Natural killer cell (primary cell): ENCODE measurements around the gene PMIS2. TPM values are rescaled to one million over a fixed set of nuclear protein-coding genes. Genes with fewer than 3 reads are reported as not detected.

Experiments
- ATAC-seq, 3 donors: fragments of 150-1000 bp in 2 of 3; fragments of 200-7000 bp in 1 of 3; cut with Tn5 transposase; 1 replicate in 1 of 3; 2 replicates in 2 of 3; pipeline ENCODE4 v1.10.0; 2021; ENCODE audit warnings: mild to moderate bottlenecking in 2 of 3, moderate library complexity in 2 of 3
- DNase-seq, 2 donors: peaks; one replicate each; pipeline versions ENCODE4 v3.0.0 to v3.0.0-alpha.2; 2013 to 2021; ENCODE audit warnings: mixed read lengths in 1 of 2
- H3K27ac ChIP-seq: one replicate; pipeline ENCODE4 v1.5.1; 2013; ENCODE audit warnings: mild to moderate bottlenecking, low read length
- H3K27me3 ChIP-seq: one replicate; pipeline ENCODE4 v1.6.1; 2013; ENCODE audit warnings: low read length; ENCODE audit not compliant: control insufficient read depth, insufficient read depth
- H3K36me3 ChIP-seq: one replicate; pipeline ENCODE4 v1.6.1; 2013; ENCODE audit warnings: low read length; ENCODE audit not compliant: control insufficient read depth, insufficient read depth
- H3K4me1 ChIP-seq: one replicate; pipeline ENCODE4 v1.6.1; 2013; ENCODE audit warnings: low read length; ENCODE audit not compliant: control insufficient read depth, insufficient read depth
- H3K4me3 ChIP-seq: one replicate; pipeline ENCODE4 v1.5.1; 2013; ENCODE audit warnings: low read length
- H3K9me3 ChIP-seq: one replicate; pipeline ENCODE4 v1.6.1; 2013; ENCODE audit warnings: low read length; ENCODE audit not compliant: control insufficient read depth, insufficient read depth
- H3K27ac Mint-ChIP-seq, 2 donors: one replicate each; pipeline ENCODE4 v1.8.0; 2022; ENCODE audit warnings: mild to moderate bottlenecking in 2 of 2, mixed read lengths in 2 of 2, moderate library complexity in 1 of 2
- H3K27me3 Mint-ChIP-seq, 2 donors: one replicate each; pipeline ENCODE4 v1.8.0; 2022; ENCODE audit warnings: low read depth in 2 of 2, mixed read lengths in 2 of 2
- H3K36me3 Mint-ChIP-seq: one replicate; pipeline ENCODE4 v1.8.0; 2022; ENCODE audit warnings: mixed read lengths
- H3K4me1 Mint-ChIP-seq, 2 donors: one replicate each; pipeline ENCODE4 v1.8.0; 2022; ENCODE audit warnings: mixed read lengths in 2 of 2
- H3K4me3 Mint-ChIP-seq: one replicate; pipeline ENCODE4 v1.8.0; 2022; ENCODE audit warnings: mild to moderate bottlenecking, moderate library complexity, mixed read lengths
- H3K9me3 Mint-ChIP-seq, 2 donors: one replicate each; pipeline ENCODE4 v1.8.0; 2022; ENCODE audit warnings: mixed read lengths in 2 of 2
- WGBS: methylation state at CpG from one replicate; pipeline ENCODE4 v1.1.7; 2013; ENCODE audit warnings: missing lambda C conversion rate; ENCODE audit not compliant: insufficient coverage; 5-methylcytosine and 5-hydroxymethylcytosine counted together
- intact Hi-C: fragments of 100-400 bp; cut with micrococcal nuclease; formaldehyde crosslinking; loops from one replicate; pipeline ENCODE4 v1.14.2; 2022
- total RNA-seq, 4 donors: library from RNA; stranded (reverse); fragments of 120-200 nt in 1 of 4; gene quantifications; one replicate each; pipeline versions ENCODE4 v1.2.3 to v1.2.4, GENCODE V29; 2013 to 2022
- TF ChIP-seq, protein P1 (sequence below): fragments of 200-600 bp; IDR thresholded peaks from one replicate; pipeline ENCODE4 v1.8.0; 2022; ENCODE audit warnings: antibody characterized with exemption

PMIS2 gene
- total RNA-seq, 3 donors from 2014 or later (not counting 1 experiment from before 2014, with no cell fraction given): not detected

GRCh38 chr19:35549174-35549788 is 36.7 kb upstream of the PMIS2 start:
- H3K9me3 ChIP-seq: no peaks in the 10 kb centered on the region
- no peaks in the 10 kb centered on the region for H3K27me3 ChIP-seq
- WGBS: 23% methylated on average over 6 of the region's 6 CpGs
- no peak overlapping the region for H3K4me3 ChIP-seq
- intact Hi-C loops: loop anchor here (2.0 to 5.0 kb wide), 4 partner anchors 38 to 337 kb away; partner anchors contain the start of genes ETV2 and PMIS2
- DNase-seq (peak; percentile 42 to 85), ATAC-seq (no peak)
- Mint-ChIP-seq H3K9me3 (no peaks in the 10 kb centered on the region), H3K4me3 (no peak overlapping the region), H3K27ac (peak overlapping the region in 1 of 2 donors; percentile 68), H3K36me3 (no peaks in the 10 kb centered on the region), H3K27me3 (peaks cover 0 to 7% of the 10 kb centered on the region in 2 donors), H3K4me1 (peaks cover 34 to 42% of the 10 kb centered on the region in 2 donors)
- no peak overlapping the region for H3K27ac ChIP-seq
- peaks cover 3% of the 10 kb centered on the region for H3K36me3 ChIP-seq
- peaks cover 26% of the 10 kb centered on the region for H3K4me1 ChIP-seq
- TF ChIP-seq, protein P1, sequence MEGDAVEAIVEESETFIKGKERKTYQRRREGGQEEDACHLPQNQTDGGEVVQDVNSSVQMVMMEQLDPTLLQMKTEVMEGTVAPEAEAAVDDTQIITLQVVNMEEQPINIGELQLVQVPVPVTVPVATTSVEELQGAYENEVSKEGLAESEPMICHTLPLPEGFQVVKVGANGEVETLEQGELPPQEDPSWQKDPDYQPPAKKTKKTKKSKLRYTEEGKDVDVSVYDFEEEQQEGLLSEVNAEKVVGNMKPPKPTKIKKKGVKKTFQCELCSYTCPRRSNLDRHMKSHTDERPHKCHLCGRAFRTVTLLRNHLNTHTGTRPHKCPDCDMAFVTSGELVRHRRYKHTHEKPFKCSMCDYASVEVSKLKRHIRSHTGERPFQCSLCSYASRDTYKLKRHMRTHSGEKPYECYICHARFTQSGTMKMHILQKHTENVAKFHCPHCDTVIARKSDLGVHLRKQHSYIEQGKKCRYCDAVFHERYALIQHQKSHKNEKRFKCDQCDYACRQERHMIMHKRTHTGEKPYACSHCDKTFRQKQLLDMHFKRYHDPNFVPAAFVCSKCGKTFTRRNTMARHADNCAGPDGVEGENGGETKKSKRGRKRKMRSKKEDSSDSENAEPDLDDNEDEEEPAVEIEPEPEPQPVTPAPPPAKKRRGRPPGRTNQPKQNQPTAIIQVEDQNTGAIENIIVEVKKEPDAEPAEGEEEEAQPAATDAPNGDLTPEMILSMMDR: peak; percentile 70

- H3K36me3 Mint-ChIP-seq: no peaks in the 10 kb centered on the region
- Histone ChIP-seq H3K9me3 (no peaks in the 10 kb centered on the region), H3K36me3 (peaks cover 3% of the 10 kb centered on the region), H3K4me1 (peaks cover 19% of the 10 kb centered on the region), H3K27me3 (no peaks in the 10 kb centered on the region), H3K4me3 (no peak overlapping the region), H3K27ac (no peak overlapping the region)
- H3K27me3 Mint-ChIP-seq: peaks cover 0 to 10% of the 10 kb centered on the region in 2 donors
- TF ChIP-seq, protein P1: no peak
- no peaks in the 10 kb centered on the region for H3K9me3 Mint-ChIP-seq
- WGBS: 94% methylated on average over 15 of the region's 15 CpGs
- H3K4me3 Mint-ChIP-seq: no peak overlapping the region
- H3K27ac Mint-ChIP-seq: no peak overlapping the region
- intact Hi-C loops: loop anchor here (2.0 to 5.0 kb wide), 4 partner anchors 37 to 338 kb away; partner anchors contain the start of genes ETV2 and PMIS2
- ATAC-seq: no peak
- peaks cover 27 to 35% of the 10 kb centered on the region in 2 donors for H3K4me1 Mint-ChIP-seq
- no peak for DNase-seq
Measured at GRCh38 chr19:35549879-35550523, 36.0 kb upstream of the PMIS2 start.

DNA sequence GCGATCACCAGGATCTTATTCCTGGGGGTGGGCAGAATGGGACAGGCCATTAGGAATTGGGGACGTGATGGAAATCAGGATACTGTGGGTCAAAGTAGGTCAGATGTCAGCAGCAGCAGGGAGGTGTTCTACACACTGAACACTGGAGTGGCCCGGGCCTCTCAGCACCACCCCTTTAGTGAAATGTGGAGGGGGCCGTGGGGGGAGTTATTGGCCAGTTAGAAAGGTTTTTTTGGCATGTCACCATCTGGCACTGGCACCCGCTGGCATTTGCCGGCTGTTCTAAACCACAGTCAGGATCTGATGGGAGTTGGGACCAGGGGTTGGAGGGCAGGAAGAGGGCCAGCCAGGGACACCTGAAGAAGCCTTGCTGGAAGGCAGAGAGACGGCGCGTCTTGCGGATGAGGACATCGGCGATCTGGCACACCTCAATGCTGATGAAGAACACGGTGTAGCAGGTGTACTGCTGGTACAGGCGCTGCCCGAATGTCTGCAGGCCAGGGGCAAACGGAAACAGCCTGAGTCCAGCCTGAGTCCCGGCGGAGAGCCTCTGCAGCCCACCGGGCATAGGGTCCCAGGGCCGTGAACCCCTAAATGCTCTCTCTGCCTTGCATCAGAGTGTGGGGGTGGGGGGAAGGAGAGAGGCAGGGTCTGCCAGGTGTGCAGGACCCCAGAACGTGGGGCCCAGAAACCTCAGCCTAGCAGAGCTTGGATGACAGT is 34.7 kb upstream of the PMIS2 start:
- no peak for ATAC-seq
- no peak overlapping the region for H3K27ac Mint-ChIP-seq
- Histone ChIP-seq H3K36me3 (peaks cover 3% of the 10 kb centered on the region), H3K27me3 (no peaks in the 10 kb centered on the region), H3K9me3 (no peaks in the 10 kb centered on the region), H3K27ac (no peak overlapping the region), H3K4me3 (no peak overlapping the region), H3K4me1 (peaks cover 10% of the 10 kb centered on the region)
- H3K4me1 Mint-ChIP-seq: peaks cover 24 to 32% of the 10 kb centered on the region in 2 donors
- peaks cover 0 to 15% of the 10 kb centered on the region in 2 donors for H3K27me3 Mint-ChIP-seq
- TF ChIP-seq, protein P1: no peak
- H3K9me3 Mint-ChIP-seq: no peaks in the 10 kb centered on the region
- H3K36me3 Mint-ChIP-seq: no peaks in the 10 kb centered on the region
- 94% methylated on average over 21 of the region's 21 CpGs for WGBS
- no peak overlapping the region for H3K4me3 Mint-ChIP-seq
- intact Hi-C loops: no loop called here
- no peak for DNase-seq
